HG03175 (cell line): ENCODE data around the gene UBAC2.

Source experiments
- ATAC-seq: cut with Tn5 transposase; IDR thresholded peaks from one replicate; pipeline ENCODE4 v1.9.1; 2021; ENCODE audit warnings: mild to moderate bottlenecking, moderate library complexity; ENCODE audit not compliant: unreplicated experiment

The UBAC2 gene

GRCh38 chr13:99422586-99423220 lies 222.0 kb downstream of the UBAC2 start:
- no peak for ATAC-seq

- ATAC-seq = peak; percentile 59
Observed at GRCh38 chr13:99425485-99426341, 225.1 kb downstream of the UBAC2 start.

GRCh38 chr13:99426426-99426825 lies 225.8 kb downstream of the UBAC2 start:
- no peak for ATAC-seq

- no peak for ATAC-seq
Observed at GRCh38 chr13:99429670-99430069, 229.0 kb downstream of the UBAC2 start.

GRCh38 chr13:99431927-99432608 lies 231.4 kb downstream of the UBAC2 start:
- ATAC-seq = peak; percentile 32

GRCh38 chr13:99432609-99433542 lies 232.2 kb downstream of the UBAC2 start:
- peak; percentile 52 for ATAC-seq

- no peak for ATAC-seq
Observed at GRCh38 chr13:99433543-99434075, 233.0 kb downstream of the UBAC2 start.

- ATAC-seq = no peak
Observed at GRCh38 chr13:99434258-99434788, 233.7 kb downstream of the UBAC2 start.

GRCh38 chr13:99435116-99435515 lies 234.5 kb downstream of the UBAC2 start:
- ATAC-seq = no peak

- ATAC-seq = no peak
Observed at GRCh38 chr13:99435998-99436397, 235.3 kb downstream of the UBAC2 start.
